NOMO-1 treated with dmso at 0.1 percent for 144 hours (cell line): ENCODE measurements around the gene HTRA1.

Experiments
- DNase-seq: peaks from one replicate; lab custom pipeline; 2025; ENCODE audit not compliant: unreplicated experiment; lab: John Stamatoyannopoulos, UW

Gene HTRA1

DNA sequence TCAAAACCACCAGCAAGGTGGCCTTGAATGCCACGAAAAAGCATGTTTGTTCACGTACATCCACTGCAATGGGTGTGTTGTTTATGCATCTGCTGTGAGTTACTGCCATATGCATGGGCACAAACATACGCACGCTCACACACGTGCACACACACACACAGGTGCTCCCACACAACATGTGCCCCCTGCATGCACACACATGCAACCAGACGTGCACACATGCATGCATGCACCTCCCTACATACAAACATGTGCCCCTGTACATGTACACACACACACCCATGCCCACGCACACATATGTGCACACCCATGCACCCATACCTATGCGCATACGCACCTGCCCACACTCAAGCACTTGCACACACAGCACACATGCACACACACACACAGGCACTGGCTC lies 89.1 kb downstream of the HTRA1 start:
- DNase-seq = no peak

DNA sequence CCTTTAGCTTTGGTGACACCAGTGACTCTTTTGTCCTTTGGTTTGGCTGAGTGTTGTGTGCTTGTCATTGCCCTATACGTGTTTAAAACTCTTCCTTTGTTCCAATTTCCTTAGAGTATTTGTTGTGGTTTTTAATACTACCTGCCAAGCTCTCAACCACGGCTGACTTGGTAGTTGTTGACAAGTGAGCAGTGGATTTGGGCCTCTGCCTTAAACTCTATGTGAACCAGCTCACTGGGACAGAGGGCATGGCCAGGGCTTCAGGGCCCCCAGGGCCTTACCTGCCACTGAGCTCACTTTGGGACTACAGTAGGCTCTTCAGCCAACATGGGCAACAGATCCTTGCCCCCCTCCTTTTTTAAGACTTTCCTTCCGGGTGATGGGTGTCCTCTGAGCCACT lies 89.6 kb downstream of the HTRA1 start:
- no peak for DNase-seq

DNA sequence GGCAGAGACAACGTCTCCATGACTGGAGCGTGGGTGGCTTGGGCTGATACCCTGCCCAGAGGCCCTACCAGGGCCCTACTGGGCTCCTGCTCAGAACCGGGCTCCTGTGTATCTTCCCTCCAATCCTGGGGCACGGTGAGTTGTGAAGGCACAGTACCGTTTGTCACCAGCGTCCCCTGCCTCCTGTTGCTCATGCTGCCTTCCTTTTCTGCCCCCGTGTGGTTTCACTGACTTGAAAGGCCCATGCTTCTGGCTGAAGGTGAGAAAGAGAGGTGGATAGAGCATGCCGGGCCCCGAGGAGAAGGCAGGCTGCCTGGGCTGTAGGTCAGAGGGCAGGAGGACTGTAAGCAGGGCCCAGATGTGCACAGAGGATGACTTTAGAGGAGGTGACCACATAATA lies 90.1 kb downstream of the HTRA1 start:
- DNase-seq = no peak

DNA sequence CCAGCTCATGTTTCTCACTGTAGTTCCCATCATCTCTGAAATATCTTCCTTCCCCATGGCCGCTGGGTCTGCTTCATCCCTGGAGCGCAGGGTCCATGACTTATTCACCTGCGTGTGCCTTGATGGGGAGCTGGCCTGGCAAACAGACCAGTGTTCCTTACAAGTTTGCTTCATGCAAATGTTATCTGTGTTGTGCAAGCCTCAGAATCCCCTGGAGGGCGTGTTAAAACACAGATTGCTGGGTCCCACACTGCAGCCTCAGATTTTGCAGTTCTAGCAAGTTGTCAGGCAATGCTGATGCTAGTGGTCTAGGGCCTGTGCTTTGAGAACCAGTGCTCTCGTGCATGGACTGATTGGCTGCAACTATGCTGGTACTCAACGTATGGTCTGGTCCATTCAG lies 92.0 kb downstream of the HTRA1 start:
- DNase-seq = no peak

DNA sequence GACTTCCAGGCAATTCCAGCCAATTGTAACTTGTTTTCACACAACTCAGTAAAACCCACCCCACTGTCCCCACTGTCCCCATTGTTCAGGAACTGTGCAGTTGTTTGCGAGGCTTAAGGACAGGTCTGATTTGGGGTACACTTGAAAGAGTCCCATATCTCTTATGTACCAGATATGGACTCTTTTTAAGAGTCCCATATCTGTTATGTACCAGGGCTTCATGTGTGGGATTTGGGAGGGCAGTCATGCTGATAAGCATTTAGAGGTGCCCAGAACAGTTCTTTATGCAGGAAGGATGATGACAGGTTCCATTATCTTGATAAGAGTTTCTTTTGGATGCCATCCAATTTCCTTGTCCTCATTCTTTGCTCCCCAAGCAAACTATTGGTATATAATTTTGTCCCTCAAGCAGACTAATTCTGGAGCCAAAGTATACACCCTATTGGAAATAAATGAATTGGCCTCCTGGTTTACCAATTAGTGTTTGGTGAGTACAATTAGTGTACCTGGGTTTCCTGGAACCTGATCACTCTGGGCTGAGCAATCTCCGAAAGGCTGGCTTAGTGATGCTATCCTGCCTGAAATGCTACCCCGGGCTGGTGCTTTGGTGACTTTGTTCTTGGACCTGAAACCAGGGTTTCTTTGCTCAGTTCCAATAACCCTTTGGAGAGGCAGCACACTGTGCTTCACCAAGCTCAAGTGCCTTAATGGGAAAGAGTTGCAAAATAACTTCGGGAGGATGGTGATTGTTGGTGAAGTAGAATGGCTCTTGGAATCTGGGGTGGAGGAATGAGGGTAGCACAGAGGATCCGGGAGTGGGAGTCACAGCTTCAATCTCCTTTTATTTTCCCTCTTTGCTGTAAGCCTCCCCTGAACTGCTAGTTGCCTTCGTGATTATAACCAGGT lies 93.0 kb downstream of the HTRA1 start:
- DNase-seq = no peak

DNA sequence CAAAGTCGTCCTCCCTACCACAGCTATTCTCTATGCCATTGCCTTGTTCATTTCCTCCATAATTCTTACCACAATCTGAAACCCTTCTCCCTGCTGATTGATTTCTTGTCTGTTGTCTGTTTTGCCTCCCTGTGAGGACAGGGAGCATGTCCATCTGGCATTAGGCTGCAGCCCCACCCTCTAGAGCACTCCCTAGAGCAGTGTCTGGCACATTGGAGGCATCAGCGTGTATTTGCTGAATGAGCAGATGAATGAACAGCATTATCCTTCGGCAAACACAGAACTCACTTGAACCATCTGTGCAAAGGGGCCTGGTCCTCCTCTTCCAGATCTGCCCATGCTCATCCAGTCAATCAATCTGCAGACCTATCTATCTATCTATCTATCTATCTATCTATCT lies 94.1 kb downstream of the HTRA1 start:
- no peak for DNase-seq

DNA sequence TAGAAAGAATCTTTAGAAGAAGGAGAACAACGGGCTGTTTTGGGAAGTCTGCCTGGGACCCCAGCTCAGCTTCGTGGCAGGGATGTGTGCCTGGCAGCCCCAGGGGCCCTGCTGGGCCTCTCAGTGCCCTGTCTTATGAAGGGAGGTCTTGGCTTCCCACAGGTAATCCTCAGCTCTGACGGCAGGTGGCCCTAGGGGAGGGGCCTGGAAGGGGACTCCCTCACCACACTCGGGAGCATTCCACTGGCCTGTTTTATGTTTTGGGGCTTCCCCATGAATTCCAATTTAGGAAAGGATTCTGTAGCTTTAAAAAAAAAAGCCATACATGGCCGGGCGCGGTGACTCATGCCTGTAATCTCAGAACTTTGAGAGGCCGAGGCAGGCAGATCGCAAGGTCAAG lies 96.2 kb downstream of the HTRA1 start:
- no peak for DNase-seq

DNA sequence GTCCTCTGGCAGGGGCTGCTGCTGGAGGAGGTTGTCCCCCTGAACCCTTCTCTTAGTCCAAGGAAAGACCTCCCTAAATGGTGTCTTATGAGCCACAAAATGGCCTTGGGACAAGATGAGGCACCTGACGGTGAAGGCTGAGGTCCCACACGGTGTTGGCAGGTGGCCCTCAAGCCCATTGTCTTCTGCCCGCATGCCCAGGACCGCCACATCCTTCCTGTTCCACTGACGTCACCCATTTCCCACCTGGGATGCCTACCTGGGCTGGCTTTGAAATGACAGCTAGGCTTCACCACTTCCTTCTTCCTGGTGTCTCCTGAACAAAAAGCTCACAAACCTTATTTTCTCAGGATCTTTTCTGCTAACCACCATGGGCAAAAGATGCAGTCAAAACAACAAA lies 97.1 kb downstream of the HTRA1 start:
- no peak for DNase-seq

DNA sequence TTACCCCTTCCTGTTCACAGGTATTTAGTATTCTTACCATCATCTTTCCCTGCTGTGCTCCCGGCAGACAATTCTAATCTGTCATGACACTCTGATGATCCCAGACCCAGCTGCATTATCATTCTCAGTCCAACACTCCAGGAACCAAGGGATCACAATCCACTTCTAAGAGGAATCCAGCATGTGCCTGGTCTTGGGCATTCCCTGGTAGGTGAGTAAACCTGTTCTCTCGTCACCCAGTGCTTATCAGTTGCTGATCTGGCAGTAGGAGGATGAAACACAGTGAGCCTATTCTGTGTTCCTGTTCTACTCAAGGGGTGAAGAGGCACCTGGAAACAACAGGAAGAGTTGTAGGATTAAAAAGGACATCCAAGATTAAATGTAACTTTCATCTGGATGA lies 97.9 kb downstream of the HTRA1 start:
- no peak for DNase-seq

DNA sequence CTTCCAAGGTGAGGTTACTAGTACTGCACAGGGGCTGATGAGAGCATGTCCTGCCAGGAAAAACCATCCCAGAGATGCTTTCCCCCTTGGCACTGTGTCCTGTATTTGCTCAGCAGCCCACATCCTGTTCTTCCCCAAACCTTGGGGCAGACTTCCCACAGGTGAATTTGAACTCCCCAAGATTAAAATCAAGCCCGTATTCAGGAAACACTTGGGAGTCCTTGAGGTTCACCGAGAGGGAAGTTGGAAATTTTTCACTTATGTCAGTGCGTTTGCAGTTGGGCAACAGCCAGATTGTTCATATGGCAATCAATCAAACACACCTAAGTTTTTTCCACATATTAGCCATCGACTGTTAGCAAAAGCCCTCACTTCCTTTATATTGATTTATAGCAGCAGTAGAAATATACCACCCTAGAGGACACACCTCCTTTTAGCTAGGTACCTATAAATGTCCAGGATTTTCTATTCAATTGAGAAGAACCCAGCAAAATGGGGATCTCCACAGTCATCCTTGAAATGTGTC lies 99.0 kb downstream of the HTRA1 start, which contains the start of gene DMBT1:
TSS of gene DMBT1 (plus strand) at position 476 of the 526 bp plus-strand sequence. CDS start at position 493, 17 bp downstream.
- no peak for DNase-seq

DNA sequence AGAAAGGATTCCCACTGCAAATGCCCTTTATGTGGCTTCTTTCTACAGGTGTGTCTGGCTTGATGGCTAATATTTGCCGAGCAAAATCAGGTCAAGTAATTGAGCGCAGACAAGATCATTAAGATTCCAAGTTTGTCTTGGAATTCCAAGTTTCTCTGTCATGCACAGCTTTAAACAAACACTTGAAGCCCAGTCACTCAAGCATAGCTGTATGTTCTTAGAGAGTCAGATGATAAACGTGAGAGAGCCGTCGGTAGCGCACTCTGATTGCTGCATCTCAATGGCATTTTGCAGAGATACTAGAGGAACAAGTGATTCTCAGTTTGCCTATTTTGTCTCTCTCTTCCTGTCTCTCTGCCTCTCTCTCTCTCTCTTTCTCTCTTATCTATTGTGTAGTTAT lies 99.9 kb downstream of the HTRA1 start:
- no peak for DNase-seq

DNA sequence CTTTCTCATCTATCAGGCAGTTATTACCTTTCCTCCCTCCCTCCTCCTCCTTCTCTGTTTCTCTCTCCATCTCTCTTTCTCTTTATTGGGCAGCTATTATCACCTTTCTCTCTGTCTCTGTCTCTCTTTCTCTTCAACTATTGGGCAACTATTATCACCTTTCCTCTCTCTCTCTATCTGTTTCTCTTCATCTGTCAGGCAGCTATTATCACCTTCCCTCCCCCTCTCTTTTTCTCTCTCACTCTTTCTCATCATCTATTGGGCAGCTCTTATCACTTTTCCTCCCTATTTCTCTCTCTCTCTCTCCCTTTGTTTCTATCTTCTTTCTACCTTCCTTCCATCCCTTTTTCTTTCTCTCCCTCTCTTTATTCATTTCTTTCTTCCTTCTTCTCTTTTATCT lies 100.4 kb downstream of the HTRA1 start:
- DNase-seq = no peak
